K562 (cell line): ENCODE data around the gene SLC35G6. TPM values are rescaled to one million over a fixed set of nuclear protein-coding genes. Genes with fewer than 3 reads are reported as not detected.

Experiments used
- CHD7 ChIP-seq: fragments of 200-600 bp; sonication (generic); IDR thresholded peaks from one replicate; pipeline ENCODE4 v1.6.1; 2012; ENCODE audit warnings: mild to moderate bottlenecking, low read depth, low read length, inconsistent platforms
- CREB3L1 ChIP-seq: fragments of 450-650 bp; IDR thresholded peaks from 2 replicates; pipeline ENCODE4 v1.6.1; 2014; ENCODE audit warnings: low read depth, mild to moderate bottlenecking, moderate library complexity, borderline replicate concordance
- CTCF ChIP-seq, 3 experiments: IDR thresholded peaks in 2 of 3; conservative IDR thresholded peaks in 1 of 3; 2 replicates each; pipeline ENCODE4 v1.5.1; 2011 to 2012; ENCODE audit warnings: low read length in 3 of 3, mild to moderate bottlenecking in 3 of 3, control low read depth in 2 of 3, improper control_type of control experiment in 1 of 3, inconsistent platforms in 1 of 3, low read depth in 1 of 3, mixed read lengths in 1 of 3, moderate library complexity in 1 of 3; ENCODE audit not compliant: insufficient read depth in 2 of 3
- MBD2 ChIP-seq: sonication (generic); IDR thresholded peaks from 2 replicates; pipeline ENCODE4 v1.6.1; 2016; ENCODE audit warnings: low read depth, borderline replicate concordance
- NFIX ChIP-seq: fragments of 250-450 bp; sonication (Bioruptor Pico); IDR thresholded peaks from 2 replicates; pipeline ENCODE4 v1.4.0; 2020; ENCODE audit warnings: low read depth, mild to moderate bottlenecking, moderate library complexity
- RAD21 ChIP-seq, 2 experiments: fragments of 250-450 bp in 1 of 2; fragments of 450-650 bp in 1 of 2; sonication (Bioruptor Pico) in 1 of 2; formaldehyde crosslinking in 1 of 2; IDR thresholded peaks in 1 of 2; conservative IDR thresholded peaks in 1 of 2; 2 replicates each; pipeline versions ENCODE4 v1.4.0 to v1.8.0; 2020 to 2022; ENCODE audit warnings: mild to moderate bottlenecking in 2 of 2, moderate library complexity in 1 of 2
- RAD51 ChIP-seq: fragments of 450-650 bp; IDR thresholded peaks from 2 replicates; pipeline ENCODE4 v1.7.1; 2016; ENCODE audit warnings: low read depth, mild to moderate bottlenecking, borderline replicate concordance
- ZBTB33 ChIP-seq: sonication (generic); formaldehyde crosslinking; IDR thresholded peaks from 2 replicates; pipeline ENCODE4 v1.8.1; 2023; ENCODE audit warnings: mild to moderate bottlenecking, missing genetic modification reagents
- ZNF79 ChIP-seq: fragments of 250-450 bp; sonication (Bioruptor Pico); IDR thresholded peaks from 2 replicates; pipeline ENCODE4 v1.4.0; 2020; ENCODE audit warnings: low read depth, mild to moderate bottlenecking, moderate library complexity
- polyA plus RNA-seq, 8 experiments: library from polyadenylated mRNA; depleted of rRNA in 4 of 8; stranded (reverse) in 5 of 8; unstranded in 3 of 8; fragments of >200 nt; fragmentation: Nextera tagmentation in 2 of 8; fragmentation: Illumina TruSeq in 1 of 8; extraction: Ambion mirVana in 2 of 8; extraction: Trizol in 1 of 8; gene quantifications; 2 replicates each; pipeline versions ENCODE4 v1.2.1 to v1.2.3, GENCODE V29; 2011 to 2014; ENCODE audit warnings: inconsistent platforms in 1 of 8, missing spikeins in 1 of 8
- total RNA-seq, 7 experiments: library from RNA; depleted of rRNA in 6 of 7; stranded (reverse); fragments of >200 nt in 6 of 7; fragmentation: Illumina TruSeq in 2 of 7; extraction: Trizol in 2 of 7; gene quantifications; 2 replicates each; pipeline versions ENCODE4 v1.2.1 to v1.2.3, GENCODE V29; 2011 to 2021; ENCODE audit warnings: low replicate concordance in 1 of 7

The SLC35G6 gene
- total and polyA plus RNA-seq, 9 of the 15 experiments (the other 6 are each of a cell fraction or from before 2014, with no cell fraction given) = not detected

GRCh38 chr17:7502987-7503386, 21.7 kb downstream of the SLC35G6 start (continued):
- TF ChIP-seq CTCF (IDR thresholded peaks at IDR 0.05 in 2 of 3, conservative IDR thresholded peaks at IDR 0.05 in 1 of 3; ENCODE audit: insufficient read depth in 2 of 3, low read depth in 1 of 3, low read length in 3 of 3) (peak; percentile 33 to 45 (median 37); a peak in 4 of 6 replicates), CREB3L1 (no peak), ZNF79 (CRISPR knock-in tag) (no peak), ZBTB33 (0 out of 2 replicates have a peak, but pooled peaks have one; percentile 26), RAD21 (CRISPR knock-in tag; conservative IDR thresholded peaks at IDR 0.05 in 1 of 2, IDR thresholded peaks at IDR 0.05 in 1 of 2) (peak in 1 of 2 experiments; percentile 40; a peak in 2 of 4 replicates), CHD7 (no peak), NFIX (CRISPR knock-in tag) (no peak), RAD51 (no peak), MBD2 (no peak)
- TF ChIP-seq, all 486 proteins: peak for 4
